Sigmoid colon (tissue), 4 donors: ENCODE data around the gene TECPR2.

Experiments
- EP300 ChIP-seq, 4 donors: sonication (generic); formaldehyde crosslinking; IDR thresholded peaks; one replicate each; pipeline ENCODE4 v1.6.1; 2017; ENCODE audit warnings: antibody characterized with exemption in 4 of 4
- POLR2A ChIP-seq, 2 donors: fragments of 450-650 bp; IDR thresholded peaks; one replicate each; pipeline ENCODE4 v1.6.1; 2016; ENCODE audit warnings: antibody characterized with exemption in 2 of 2, mild to moderate bottlenecking in 2 of 2, moderate library complexity in 2 of 2
- POLR2AphosphoS5 ChIP-seq, 4 donors: sonication (generic); formaldehyde crosslinking; IDR thresholded peaks; one replicate each; pipeline ENCODE4 v1.6.1; 2017; ENCODE audit warnings: antibody characterized with exemption in 4 of 4
- TF ChIP-seq, protein P1 (sequence below), 4 experiments: fragments of 450-650 bp in 3 of 4; fragments of 200-600 bp in 1 of 4; IDR thresholded peaks; one replicate each; pipeline ENCODE4 v1.5.1; 2016 to 2019; ENCODE audit warnings: antibody characterized with exemption in 4 of 4, mild to moderate bottlenecking in 3 of 4, moderate library complexity in 2 of 4

DNA sequence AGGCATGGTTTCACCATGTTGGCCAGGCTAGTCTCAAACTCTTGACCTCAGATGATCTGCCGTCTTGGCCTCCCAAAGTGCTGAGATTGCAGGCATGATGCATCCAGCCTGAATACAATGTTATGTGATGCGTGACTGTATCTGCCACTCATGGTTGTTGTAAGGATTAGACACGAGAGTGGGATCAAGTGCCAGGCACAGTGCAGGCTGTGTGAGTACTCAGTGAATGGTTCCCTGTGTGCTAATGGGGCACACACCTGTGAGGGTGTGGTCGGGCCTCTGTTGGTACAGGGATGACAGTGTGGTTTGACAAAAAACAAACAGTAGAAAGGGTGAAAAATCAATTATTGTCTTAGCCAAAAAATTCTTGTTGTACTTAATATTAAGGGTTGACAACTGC, 61.8 kb downstream of the TECPR2 start:
- no peak for TF ChIP-seq EP300 (IDR thresholded peaks at IDR 0.05)
- TF ChIP-seq POLR2A (IDR thresholded peaks at IDR 0.05) = no peak
- TF ChIP-seq, protein P1, sequence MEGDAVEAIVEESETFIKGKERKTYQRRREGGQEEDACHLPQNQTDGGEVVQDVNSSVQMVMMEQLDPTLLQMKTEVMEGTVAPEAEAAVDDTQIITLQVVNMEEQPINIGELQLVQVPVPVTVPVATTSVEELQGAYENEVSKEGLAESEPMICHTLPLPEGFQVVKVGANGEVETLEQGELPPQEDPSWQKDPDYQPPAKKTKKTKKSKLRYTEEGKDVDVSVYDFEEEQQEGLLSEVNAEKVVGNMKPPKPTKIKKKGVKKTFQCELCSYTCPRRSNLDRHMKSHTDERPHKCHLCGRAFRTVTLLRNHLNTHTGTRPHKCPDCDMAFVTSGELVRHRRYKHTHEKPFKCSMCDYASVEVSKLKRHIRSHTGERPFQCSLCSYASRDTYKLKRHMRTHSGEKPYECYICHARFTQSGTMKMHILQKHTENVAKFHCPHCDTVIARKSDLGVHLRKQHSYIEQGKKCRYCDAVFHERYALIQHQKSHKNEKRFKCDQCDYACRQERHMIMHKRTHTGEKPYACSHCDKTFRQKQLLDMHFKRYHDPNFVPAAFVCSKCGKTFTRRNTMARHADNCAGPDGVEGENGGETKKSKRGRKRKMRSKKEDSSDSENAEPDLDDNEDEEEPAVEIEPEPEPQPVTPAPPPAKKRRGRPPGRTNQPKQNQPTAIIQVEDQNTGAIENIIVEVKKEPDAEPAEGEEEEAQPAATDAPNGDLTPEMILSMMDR (IDR thresholded peaks at IDR 0.05) = no peak
- no peak for TF ChIP-seq POLR2AphosphoS5 (IDR thresholded peaks at IDR 0.05)
